GM23338 (cell line): Measurements from ENCODE around the gene CYP20A1. TPM values are rescaled to one million over a fixed set of nuclear protein-coding genes. Genes with fewer than 3 reads are reported as not detected.

ENCODE experiments used
- ATAC-seq: fragments of 200-7000 bp; cut with Tn5 transposase; 3 replicates; pipeline ENCODE4 v1.9.1; 2020
- DNase-seq: peaks from one replicate; pipeline ENCODE4 v3.0.0-alpha.2; 2015; ENCODE audit warnings: low spot score
- H2AFZ ChIP-seq: fragments of 200-600 bp; sonication (generic); 2 replicates; pipeline ENCODE4 v1.8.0; 2016; ENCODE audit warnings: antibody characterized with exemption, mild to moderate bottlenecking, moderate library complexity
- H3F3A ChIP-seq: fragments of 200-600 bp; sonication (generic); replicated peaks from 2 replicates; pipeline ENCODE4 v1.8.0; 2017; ENCODE audit warnings: antibody characterized with exemption, mixed run types, low read depth
- H3K27ac ChIP-seq: fragments of 200-600 bp; sonication (generic); 2 replicates; pipeline ENCODE4 v1.6.1; 2016; ENCODE audit warnings: low read depth
- H3K27me3 ChIP-seq: fragments of 200-600 bp; sonication (generic); 2 replicates; pipeline ENCODE4 v1.8.0; 2016; ENCODE audit warnings: mild to moderate bottlenecking, mixed run types, moderate library complexity; ENCODE audit not compliant: insufficient read depth
- H3K36me3 ChIP-seq: fragments of 200-600 bp; sonication (generic); 2 replicates; pipeline ENCODE4 v1.8.0; 2016; ENCODE audit warnings: mild to moderate bottlenecking; ENCODE audit not compliant: insufficient read depth
- H3K4me1 ChIP-seq: fragments of 200-600 bp; sonication (generic); 2 replicates; pipeline ENCODE4 v1.8.0; 2016; ENCODE audit warnings: mild to moderate bottlenecking, moderate library complexity; ENCODE audit not compliant: insufficient read depth
- H3K4me2 ChIP-seq: fragments of 200-600 bp; sonication (generic); 2 replicates; pipeline ENCODE4 v1.7.1; 2017; ENCODE audit warnings: mixed run types
- H3K4me3 ChIP-seq: fragments of 200-600 bp; sonication (generic); 2 replicates; pipeline ENCODE4 v1.6.1; 2016; ENCODE audit warnings: mixed run types
- H3K79me2 ChIP-seq: fragments of 200-600 bp; sonication (generic); replicated peaks from 2 replicates; pipeline ENCODE4 v1.8.0; 2017; ENCODE audit warnings: mild to moderate bottlenecking; ENCODE audit not compliant: insufficient read depth
- H3K9me2 ChIP-seq: fragments of 200-600 bp; sonication (generic); 2 replicates; pipeline ENCODE4 v1.8.0; 2017; ENCODE audit not compliant: insufficient read depth
- H4K20me1 ChIP-seq: fragments of 200-600 bp; sonication (generic); replicated peaks from 2 replicates; pipeline ENCODE4 v1.8.0; 2017; ENCODE audit warnings: mild to moderate bottlenecking; ENCODE audit not compliant: insufficient read depth
- H3K27ac Mint-ChIP-seq: 2 replicates; pipeline ENCODE4 v1.8.0; 2020; ENCODE audit warnings: inconsistent platforms, mild to moderate bottlenecking, moderate library complexity, mixed read lengths
- H3K27me3 Mint-ChIP-seq: 3 replicates; pipeline ENCODE4 v1.8.0; 2022; ENCODE audit warnings: low read depth, mild to moderate bottlenecking, moderate library complexity, mixed read lengths, inconsistent platforms; ENCODE audit not compliant: insufficient read depth, poor library complexity
- H3K36me3 Mint-ChIP-seq: 3 replicates; pipeline ENCODE4 v1.8.0; 2021; ENCODE audit warnings: low read depth, mild to moderate bottlenecking, inconsistent platforms, moderate library complexity, mixed read lengths
- H3K4me1 Mint-ChIP-seq: 3 replicates; pipeline ENCODE4 v1.8.0; 2020; ENCODE audit warnings: mild to moderate bottlenecking, inconsistent platforms, mixed read lengths
- H3K4me3 Mint-ChIP-seq: 3 replicates; pipeline ENCODE4 v1.8.0; 2021; ENCODE audit warnings: moderate library complexity, mild to moderate bottlenecking, inconsistent platforms, mixed read lengths
- H3K9me3 Mint-ChIP-seq: 3 replicates; pipeline ENCODE4 v1.8.0; 2020; ENCODE audit warnings: moderate library complexity, mild to moderate bottlenecking, inconsistent platforms, mixed read lengths
- POLR2AphosphoS5 ChIP-seq: IDR thresholded peaks from 2 replicates; pipeline ENCODE4 v1.6.1; 2016; ENCODE audit warnings: antibody characterized with exemption, low read depth
- ZNF462 ChIP-seq: fragments of 250-450 bp; sonication (Bioruptor Pico); IDR thresholded peaks from 2 replicates; pipeline ENCODE4 v1.5.0; 2020; ENCODE audit warnings: mild to moderate bottlenecking, moderate library complexity
- polyA plus RNA-seq: library from polyadenylated mRNA; unstranded; fragments of >200 nt; fragmentation: Nextera tagmentation; extraction: Ambion mirVana; gene quantifications from 2 replicates; pipeline ENCODE4 v1.2.1, GENCODE V29; 2016
- total RNA-seq: library from RNA; depleted of rRNA; stranded (reverse); fragments of >200 nt; shearing (Covaris generic); gene quantifications from 2 replicates; pipeline ENCODE4 v1.2.3, GENCODE V29; 2014

CYP20A1 gene
- total and polyA plus RNA-seq, 2 experiments from 2014 or later, result 17.0 to 21.0 TPM

GRCh38 chr2:203280428-203281064 is 41.7 kb downstream of the CYP20A1 start:
- Histone ChIP-seq H2AFZ (no peak overlapping the region), H3K9me2 (no peaks in the 10 kb centered on the region), H3K27me3 (no peaks in the 10 kb centered on the region), H4K20me1 (no peaks in the 10 kb centered on the region), H3K27ac (no peak overlapping the region), H3K79me2 (no peaks in the 10 kb centered on the region), H3K4me2 (no peak overlapping the region), H3K4me3 (no peak overlapping the region), H3F3A (peaks cover 4% of the 10 kb centered on the region; the same call in 1 of the 2 replicates), H3K4me1 (no peaks in the 10 kb centered on the region), H3K36me3 (peaks cover 21% of the 10 kb centered on the region; the same call in 1 of the 2 replicates)
- DNase-seq (no peak), ATAC-seq (no peak)
- no peak overlapping the region for H3K27ac Mint-ChIP-seq
- H3K4me3 Mint-ChIP-seq, result no peak overlapping the region
- no peaks in the 10 kb centered on the region for H3K27me3 Mint-ChIP-seq
- H3K4me1 Mint-ChIP-seq, result no peaks in the 10 kb centered on the region
- TF ChIP-seq ZNF462 (CRISPR knock-in tag), result no peak
- H3K36me3 Mint-ChIP-seq, result peaks cover 36% of the 10 kb centered on the region; the same call in 2 of the 3 replicates
- no peaks in the 10 kb centered on the region for H3K9me3 Mint-ChIP-seq

- H3K4me3 Mint-ChIP-seq, result no peak overlapping the region
- H3K4me1 ChIP-seq, result no peaks in the 10 kb centered on the region
Measured at GRCh38 chr2:203282101-203282500, 43.3 kb downstream of the CYP20A1 start.

More at GRCh38 chr2:203282101-203282500, 43.3 kb downstream of the CYP20A1 start:
- ATAC-seq, result no peak
- no peaks in the 10 kb centered on the region for H3K27me3 ChIP-seq
- H3K27me3 Mint-ChIP-seq, result no peaks in the 10 kb centered on the region
- H4K20me1 ChIP-seq, result no peaks in the 10 kb centered on the region
- peaks cover 46% of the 10 kb centered on the region; the same call in 2 of the 3 replicates for H3K36me3 Mint-ChIP-seq
- H3K79me2 ChIP-seq, result no peaks in the 10 kb centered on the region
- no peak overlapping the region for H3K4me2 ChIP-seq
- no peak for TF ChIP-seq POLR2AphosphoS5
- no peaks in the 10 kb centered on the region for H3K4me1 Mint-ChIP-seq
- H2AFZ ChIP-seq, result no peak overlapping the region
- H3K9me2 ChIP-seq, result no peaks in the 10 kb centered on the region
- H3K9me3 Mint-ChIP-seq, result no peaks in the 10 kb centered on the region
- peaks cover 21% of the 10 kb centered on the region; the same call in 1 of the 2 replicates for H3K36me3 ChIP-seq
- H3K27ac Mint-ChIP-seq, result no peak overlapping the region
- peaks cover 4% of the 10 kb centered on the region; the same call in 1 of the 2 replicates for H3F3A ChIP-seq
- DNase-seq, result no peak
- H3K4me3 ChIP-seq, result no peak overlapping the region
- H3K27ac ChIP-seq, result no peak overlapping the region
